Globus pallidus (tissue), 1 donor: ENCODE data around the gene UGT2A3.

Experiments
- DNase-seq: peaks from one replicate; pipeline ENCODE4 v3.0.0-alpha.2; 2015; ENCODE audit warnings: low spot score

Gene UGT2A3

DNA sequence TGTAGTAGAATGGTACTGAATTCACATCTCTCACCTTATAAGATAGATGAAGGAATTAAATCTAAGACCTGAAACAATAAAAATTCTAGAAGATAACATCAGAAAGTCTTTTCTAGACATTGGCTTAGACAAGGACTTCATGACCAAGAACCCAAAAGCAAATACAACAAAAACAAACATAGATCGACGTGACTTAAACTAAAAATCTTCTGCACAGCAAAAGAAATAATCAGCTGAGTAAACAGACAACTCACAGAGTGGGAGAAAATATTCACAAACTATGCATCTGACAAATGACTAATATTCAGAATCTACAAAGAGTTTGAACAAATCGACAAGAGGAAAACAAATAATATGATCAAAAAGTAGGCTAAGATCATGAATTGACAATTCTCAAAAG lies 38.8 kb downstream of the UGT2A3 start:
- DNase-seq = no peak

DNA sequence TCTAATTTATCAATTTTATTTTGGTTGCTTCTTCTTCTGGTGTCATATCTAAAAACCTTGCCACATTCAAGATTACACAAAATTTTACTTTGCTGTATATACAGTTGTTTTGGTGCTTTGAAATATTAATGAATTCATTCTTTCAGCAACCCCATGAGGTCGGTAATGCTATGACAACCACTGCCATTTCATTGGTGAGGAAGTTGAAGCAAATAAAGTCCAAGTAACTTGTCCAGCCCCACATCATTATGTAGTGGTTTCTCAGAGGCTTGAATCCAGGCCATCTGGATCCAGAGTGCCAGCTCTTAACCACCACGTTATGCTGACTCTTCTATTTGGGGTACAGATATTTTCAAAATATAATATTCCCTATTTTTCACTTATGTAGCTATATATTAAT lies 42.2 kb downstream of the UGT2A3 start:
- DNase-seq = no peak

GRCh38 chr4:68907788-68908700 lies 43.6 kb downstream of the UGT2A3 start:
- no peak for DNase-seq

GRCh38 chr4:68907245-68907644 lies 44.4 kb downstream of the UGT2A3 start:
- DNase-seq = no peak

- DNase-seq = no peak
These were observed 44.8 kb downstream of the UGT2A3 start for GRCh38 chr4:68906780-68907137.

- no peak for DNase-seq
These were observed 45.4 kb downstream of the UGT2A3 start for GRCh38 chr4:68905939-68906779.

- DNase-seq = no peak
These were observed 46.0 kb downstream of the UGT2A3 start for GRCh38 chr4:68905598-68905938.

DNA sequence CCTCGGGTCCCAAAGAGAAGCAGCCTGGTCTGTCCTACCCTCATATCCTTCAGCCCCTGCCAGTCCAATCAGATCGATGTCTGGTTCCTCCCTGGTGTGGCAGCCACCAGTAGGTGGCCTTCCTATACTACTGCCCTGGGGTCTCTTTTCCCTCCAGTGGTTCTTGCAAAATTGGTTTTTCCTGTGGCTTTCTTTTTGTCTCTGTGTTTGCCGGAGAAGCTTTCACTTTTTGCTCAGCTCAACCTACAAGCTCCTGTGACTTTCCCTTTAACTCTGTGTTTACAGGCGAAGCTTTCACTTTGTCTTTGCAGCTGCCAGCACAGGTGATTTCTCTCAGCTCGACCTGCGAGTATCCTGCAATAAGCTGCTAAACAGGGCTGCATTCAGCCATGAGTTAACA lies 46.8 kb downstream of the UGT2A3 start:
- DNase-seq = no peak

DNA sequence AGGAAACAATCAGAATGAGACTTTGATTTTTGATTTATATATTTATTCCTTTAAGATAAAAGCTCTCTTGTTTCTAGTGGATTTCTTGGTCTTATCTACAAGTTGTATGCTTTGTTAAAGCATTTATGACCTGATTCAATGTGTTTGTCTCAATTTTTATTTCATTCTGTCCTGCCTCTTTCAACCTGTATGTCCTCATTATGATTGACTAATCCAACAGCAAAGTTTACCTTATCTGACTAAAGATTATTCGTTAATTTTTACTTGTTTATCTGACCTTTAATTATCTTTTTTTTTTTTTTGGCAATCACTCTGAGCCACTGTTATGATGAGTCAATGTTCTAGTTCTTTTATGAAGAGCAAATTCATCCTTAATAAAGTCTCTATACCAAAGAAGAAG lies 54.9 kb downstream of the UGT2A3 start:
- no peak for DNase-seq

GRCh38 chr4:68895561-68896198 lies 55.9 kb downstream of the UGT2A3 start:
- no peak for DNase-seq

DNA sequence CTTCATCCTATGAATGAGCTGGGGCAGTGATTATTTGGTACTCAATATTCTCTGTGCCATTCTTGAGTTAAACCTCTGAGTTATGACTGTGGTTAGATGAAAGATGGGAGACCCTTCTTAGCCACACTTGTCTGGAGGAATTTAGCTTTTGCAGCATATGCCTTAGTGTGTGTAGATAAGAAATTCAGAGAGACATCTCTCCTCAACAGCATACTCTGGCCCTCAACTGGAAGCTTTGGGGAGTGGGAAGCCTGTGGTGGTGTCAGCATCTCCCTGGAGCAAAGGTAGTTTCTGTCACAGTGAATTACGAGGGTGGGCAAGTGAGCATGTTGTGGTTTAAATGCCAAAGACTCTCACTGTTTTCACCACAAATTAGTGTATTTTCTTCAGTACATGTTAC lies 58.7 kb downstream of the UGT2A3 start:
- no peak for DNase-seq

DNA sequence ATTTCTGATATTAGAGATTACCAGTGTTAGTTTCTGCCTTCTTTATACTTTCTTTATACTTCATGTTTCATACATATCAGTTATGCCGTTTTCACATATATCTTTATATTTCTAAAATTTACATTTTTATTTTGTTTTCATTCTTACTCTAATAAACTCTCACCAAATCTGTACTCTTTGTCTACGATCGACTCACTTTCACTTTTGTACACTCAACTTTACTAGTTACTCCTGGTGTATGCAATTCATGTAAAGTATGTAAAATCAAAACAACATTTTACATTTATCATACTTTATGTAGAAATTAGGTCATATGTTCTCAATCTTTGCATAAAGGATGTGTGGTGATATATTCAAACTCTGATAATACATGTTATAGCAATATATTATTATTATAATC lies 59.9 kb downstream of the UGT2A3 start:
- DNase-seq = no peak

DNA sequence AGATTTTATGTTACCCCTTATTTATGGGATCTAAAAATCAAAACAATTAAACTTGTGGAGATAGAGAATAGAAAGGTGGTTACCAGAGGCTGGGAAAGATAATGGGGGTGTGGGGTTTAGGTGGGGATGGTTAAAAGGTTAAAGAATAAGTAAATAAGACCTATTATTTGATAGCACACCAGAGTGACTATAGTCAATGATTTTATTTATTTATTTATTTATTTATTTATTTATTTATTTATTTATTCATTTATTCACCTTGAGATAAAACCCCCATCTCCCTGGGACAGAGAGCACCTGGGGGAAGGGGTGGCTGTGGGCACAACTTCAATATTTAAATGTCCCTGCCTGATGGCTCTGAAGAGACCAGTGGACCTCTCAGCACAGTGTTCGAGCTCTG lies 66.1 kb downstream of the UGT2A3 start:
- no peak for DNase-seq

- no peak for DNase-seq
These were observed 67.7 kb downstream of the UGT2A3 start for GRCh38 chr4:68883870-68884269.
